Superior temporal gyrus (tissue), 1 donor: Measurements from ENCODE around the gene ANO2.

Experiments
- DNase-seq: peaks from one replicate; pipeline ENCODE4 v3.0.0-alpha.2; 2016; ENCODE audit errors: extremely low spot score

The ANO2 gene

GRCh38 chr12:5945071-5946008 is at the start of gene ANO2:
Gene ANO2 (minus strand): TSS chr12:5945259. CDS start chr12:5945217, 42 bp downstream.
- DNase-seq: no peak

- DNase-seq: no peak
These were observed 44.6 kb upstream of the ANO2 start for GRCh38 chr12:5989621-5990020.

- DNase-seq: peak; percentile 83
These were observed 43.6 kb upstream of the ANO2 start for GRCh38 chr12:5988659-5989116.

- no peak for DNase-seq
These were observed 43.0 kb upstream of the ANO2 start for GRCh38 chr12:5988088-5988487.

DNA sequence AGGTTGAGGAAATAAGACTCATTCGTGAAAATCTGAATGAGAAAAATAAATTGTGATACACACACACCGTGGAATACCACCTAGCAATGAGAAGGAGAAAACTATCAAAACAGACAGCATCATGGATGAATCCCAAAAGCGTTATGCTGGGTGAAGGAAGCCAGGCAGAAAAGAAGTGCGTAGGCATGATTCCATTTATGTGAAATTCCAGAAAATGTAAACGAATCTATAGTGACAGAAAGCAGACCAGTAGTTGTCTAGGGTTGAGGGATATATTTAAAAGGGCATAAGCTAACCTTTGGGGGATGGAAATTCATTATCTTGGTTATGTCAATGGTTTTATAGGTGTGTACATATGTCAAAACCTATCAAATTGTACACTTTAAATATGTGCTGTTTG is 42.5 kb upstream of the ANO2 start:
- no peak for DNase-seq

DNA sequence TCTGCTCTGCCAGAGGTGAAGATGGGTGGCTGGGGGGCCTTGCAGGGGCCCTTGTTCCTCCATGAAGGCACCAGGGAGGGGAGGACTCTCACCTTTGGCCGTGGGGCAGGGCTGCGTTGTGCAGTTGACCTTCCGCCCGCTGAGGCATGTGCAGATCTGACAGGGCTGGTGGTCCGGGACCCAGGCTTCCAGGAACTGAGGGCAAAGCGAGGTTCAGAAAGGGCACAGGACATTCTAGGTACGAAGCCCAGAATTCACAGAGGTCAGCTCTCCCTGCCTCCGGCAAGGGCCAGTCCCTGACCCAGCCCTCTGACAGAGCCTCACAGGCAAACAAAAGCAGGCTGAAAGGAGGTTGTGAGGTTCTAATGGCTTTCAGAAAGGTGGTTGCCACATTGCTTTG is 40.4 kb upstream of the ANO2 start:
- DNase-seq: no peak

- no peak for DNase-seq
These were observed 39.8 kb upstream of the ANO2 start for GRCh38 chr12:5984873-5985272.

DNA sequence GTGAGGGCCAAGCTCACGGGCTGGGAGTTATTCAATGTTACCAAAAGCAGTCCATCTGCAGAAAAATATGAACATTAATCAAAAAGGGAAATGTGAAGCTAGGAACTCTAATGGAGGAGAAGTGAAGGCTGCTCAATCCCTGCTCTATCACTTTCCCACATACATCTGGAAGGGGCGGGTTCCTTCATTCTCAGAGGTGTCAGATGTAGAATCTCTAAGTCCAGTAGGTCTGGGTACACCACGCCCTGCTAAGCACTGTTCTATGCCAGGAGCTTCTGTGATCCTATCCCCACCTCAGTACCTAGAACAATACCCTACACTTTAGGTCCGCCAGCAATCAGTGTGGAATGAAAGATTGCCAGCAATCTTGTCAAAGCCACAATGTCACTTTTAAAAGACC is 37.0 kb upstream of the ANO2 start:
- DNase-seq: no peak

DNA sequence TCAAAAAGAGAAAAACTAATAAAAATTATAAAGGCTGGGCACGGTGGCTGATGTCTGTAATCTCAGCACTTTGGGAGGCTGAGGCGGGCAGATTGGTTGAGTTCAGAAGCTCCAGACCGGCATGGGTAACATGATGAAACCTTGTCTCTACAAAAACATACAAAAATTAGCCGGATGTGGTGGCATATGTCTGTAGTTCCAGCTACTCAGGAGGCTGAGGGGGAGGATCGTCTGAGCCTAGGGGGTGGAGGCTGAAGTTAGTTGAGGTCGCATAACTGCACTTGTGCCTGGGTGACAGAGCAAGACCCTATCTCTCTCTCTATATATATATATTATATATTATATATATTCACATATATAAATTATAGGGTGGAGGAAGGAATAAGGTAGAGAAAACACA is 32.5 kb upstream of the ANO2 start:
- DNase-seq: no peak

- DNase-seq: no peak
These were observed 31.7 kb upstream of the ANO2 start for GRCh38 chr12:5976711-5977110.

DNA sequence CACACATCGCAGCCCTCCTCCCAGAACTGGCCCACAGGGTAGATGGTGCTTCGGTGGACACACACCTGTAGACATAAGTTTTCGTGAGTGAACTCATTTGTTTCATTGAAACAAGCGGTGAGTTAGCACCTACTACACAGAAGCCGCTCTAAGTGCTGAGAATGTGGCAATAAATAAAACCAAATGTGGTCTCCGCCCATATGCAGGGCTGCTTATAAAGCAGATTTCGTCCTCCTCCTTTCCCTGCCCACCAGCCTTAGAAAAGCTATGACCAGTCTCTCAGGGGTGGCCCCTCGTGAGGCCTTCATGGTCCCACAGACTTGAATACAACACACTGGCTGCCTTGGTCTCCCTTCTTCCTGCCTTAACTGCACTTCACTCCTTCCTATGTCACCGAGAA is 31.1 kb upstream of the ANO2 start:
- no peak for DNase-seq

DNA sequence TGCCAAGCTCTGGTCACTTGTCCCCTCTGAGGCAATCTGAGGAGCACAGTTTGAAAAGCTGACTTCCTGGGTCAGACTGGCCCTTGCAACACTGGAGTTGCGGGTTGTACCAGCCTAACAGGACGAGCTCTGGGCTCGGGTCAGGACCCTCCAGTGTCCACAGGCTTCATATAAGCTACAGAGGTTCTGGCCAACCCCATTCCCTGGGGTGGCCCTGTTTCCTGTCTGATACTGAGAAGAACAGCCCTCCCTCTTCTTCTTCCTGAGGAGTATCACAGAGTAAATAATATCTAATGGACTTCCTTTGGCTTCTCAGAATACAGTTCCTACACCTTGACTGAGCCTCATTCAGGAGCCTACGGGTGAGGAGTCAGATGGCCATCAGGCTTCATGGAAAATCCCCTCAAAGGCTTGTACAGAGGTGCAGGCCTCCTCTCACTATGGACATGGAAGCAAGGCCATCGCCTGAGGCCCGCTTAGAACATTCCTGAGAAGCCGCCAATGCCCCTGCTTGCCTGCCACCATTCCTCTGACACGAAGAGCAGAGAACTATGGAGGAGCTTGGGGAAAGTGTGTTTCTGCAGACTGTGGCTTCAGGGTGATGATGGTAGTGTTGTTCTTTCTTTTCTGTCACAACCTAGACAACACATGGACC is 28.5 kb upstream of the ANO2 start:
- no peak for DNase-seq

DNA sequence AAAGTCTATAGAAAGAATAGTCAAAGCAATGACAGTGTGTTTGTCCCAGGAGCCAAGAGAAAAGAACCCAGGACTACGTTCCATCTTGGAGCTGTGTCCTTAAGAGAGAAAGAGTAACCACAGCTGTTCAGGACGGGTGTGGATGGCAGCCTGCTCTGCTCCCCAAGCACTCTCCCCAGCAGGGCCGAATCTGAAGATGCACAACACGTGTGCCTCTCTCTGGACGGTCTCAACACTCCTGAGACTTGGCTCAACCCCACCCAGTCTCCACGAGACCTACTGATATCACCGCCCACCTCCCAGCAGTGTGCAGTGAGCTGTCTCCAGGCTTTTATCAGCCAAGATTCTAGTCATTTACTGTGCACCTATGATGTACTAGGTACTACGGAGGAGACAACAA is 27.3 kb upstream of the ANO2 start:
- no peak for DNase-seq

GRCh38 chr12:5971194-5971850 is 26.3 kb upstream of the ANO2 start:
- no peak for DNase-seq

- no peak for DNase-seq
These were observed 25.1 kb upstream of the ANO2 start for GRCh38 chr12:5969974-5970690.

DNA sequence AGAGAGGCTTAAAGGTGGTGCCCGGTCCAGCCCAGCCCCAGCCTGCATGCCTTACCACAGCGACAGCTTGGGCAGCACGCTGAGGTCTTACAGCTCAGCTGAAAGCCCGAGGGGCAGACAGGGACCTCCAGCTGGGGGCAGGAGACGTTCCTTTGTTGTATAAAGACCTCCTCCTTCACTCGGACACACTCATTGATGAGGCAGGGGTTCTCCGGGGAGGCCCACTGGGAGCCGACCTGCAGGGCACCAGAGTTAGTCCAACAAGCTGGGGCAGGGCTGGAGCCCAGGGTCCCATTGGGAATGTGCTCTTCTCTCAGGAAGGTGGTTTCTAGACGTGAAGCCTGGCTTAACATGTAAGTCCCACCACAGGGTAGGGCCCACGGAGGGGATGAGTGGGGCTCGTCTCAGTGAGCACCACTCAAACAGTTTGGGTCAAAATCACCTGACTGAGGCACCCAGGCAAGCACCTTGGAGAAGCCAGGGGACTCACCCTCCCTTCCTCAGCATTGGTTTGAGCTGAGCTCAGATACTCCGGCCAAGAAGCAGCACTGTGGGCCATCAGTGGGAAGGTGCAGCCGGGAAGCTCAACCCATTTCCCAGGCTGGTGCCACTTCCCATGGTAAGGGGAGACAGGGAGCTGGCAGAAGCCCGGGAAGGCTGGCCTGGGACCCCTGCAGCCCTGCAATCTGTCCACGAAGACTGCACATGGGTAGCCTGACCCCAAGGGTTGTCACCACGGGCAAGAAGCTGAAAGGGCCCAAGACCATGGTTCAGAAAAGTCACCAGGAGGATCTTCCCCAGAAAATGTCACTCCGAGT is 24.3 kb upstream of the ANO2 start:
- no peak for DNase-seq

DNA sequence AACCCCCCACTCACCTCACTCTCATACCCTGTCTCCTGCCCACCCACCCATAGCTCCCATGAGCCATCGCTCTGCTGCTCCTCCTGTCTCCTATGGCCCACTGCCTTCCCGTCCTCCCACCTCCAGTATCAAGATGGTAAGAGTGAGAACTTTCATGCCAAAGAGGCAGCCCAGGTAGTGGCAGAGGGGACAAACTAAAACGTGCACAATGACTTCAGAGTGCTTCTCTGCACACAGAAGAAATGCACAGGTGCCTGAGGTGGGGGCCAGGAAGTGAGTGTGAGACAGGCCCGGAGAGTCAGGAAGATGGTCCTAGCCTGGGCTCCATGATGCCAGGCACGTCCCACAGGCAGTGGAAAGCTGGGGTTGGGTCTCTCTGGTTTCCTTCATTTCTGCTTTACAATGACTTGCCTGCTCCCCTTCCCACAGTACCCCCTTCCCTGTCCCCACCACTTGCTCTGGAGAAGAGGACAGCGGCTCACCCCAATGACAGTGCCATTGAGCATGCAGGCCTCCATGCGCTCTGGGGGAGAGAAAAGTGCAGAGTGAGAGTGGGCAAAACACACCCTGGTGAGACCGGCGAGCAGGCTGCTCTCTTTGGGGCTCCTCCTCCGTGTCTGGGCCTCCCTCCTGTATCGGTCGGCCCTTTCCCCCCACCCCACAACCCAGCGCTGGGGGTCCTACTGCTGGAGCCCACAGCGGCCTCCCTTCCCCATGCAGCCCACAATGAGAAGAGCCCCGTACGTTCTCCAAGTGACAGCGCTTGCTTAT is 22.8 kb upstream of the ANO2 start:
- DNase-seq: no peak

DNA sequence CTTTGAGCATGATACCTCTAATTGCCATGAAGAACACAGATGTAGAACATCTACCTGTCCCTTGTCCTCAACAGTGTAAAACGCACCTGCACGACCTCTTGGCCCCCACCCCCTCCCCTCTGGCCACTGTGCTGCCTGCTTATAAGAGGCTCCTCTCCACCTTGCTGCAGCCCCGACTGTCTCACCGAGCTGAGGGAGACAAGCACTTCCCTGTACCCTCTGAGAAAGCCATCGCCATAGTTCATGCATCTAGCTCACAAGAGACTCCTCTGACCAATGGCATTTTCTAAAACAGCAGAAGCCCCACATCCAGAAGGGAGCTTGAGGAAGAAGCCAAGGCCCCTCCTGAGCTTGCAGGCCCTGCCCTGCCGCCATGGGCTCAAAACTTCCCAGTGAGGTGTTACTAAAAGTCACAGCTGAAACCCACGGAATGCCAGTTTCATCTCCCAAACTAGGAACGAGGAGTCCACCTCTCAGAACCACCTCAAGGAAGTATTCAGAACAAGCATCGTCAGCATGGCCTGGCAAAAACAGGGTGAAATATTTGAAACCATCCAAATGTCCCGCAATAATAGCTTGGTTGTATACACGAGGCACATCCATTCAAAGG is 21.5 kb upstream of the ANO2 start:
- DNase-seq: no peak

- peak; percentile 62 for DNase-seq
These were observed 20.9 kb upstream of the ANO2 start for GRCh38 chr12:5965950-5966383.
